Neutrophil (primary cell): ENCODE data around the gene ANKS1B.
A peak's percentile ranks its signal among the peaks of the same experiment; 100 is the strongest.

Source experiments
- H3K27ac ChIP-seq: fragments of 200-600 bp; sonication (generic); 2 replicates; pipeline ENCODE4 v1.5.1; 2016; ENCODE audit warnings: mild to moderate bottlenecking, moderate library complexity
- H3K27me3 ChIP-seq: fragments of 200-600 bp; sonication (generic); 2 replicates; pipeline ENCODE4 v1.6.0; 2016; ENCODE audit warnings: mild to moderate bottlenecking
- H3K36me3 ChIP-seq: fragments of 200-600 bp; sonication (generic); 2 replicates; pipeline ENCODE4 v1.5.1; 2017
- H3K4me1 ChIP-seq, 2 experiments: fragments of 200-600 bp in 1 of 2; sonication (generic) in 1 of 2; 1 replicate in 1 of 2; 2 replicates in 1 of 2; pipeline versions ENCODE4 v1.5.1 to v1.6.1; 2013 to 2016; ENCODE audit warnings: low read depth in 1 of 2, low read length in 1 of 2, mild to moderate bottlenecking in 1 of 2, moderate library complexity in 1 of 2; ENCODE audit not compliant: control insufficient read depth in 1 of 2, insufficient read depth in 1 of 2
- H3K4me3 ChIP-seq, 2 experiments: fragments of 200-600 bp in 1 of 2; sonication (generic) in 1 of 2; 1 replicate in 1 of 2; 2 replicates in 1 of 2; pipeline ENCODE4 v1.5.1; 2013 to 2016; ENCODE audit warnings: low read depth in 1 of 2, low read length in 1 of 2, mild to moderate bottlenecking in 1 of 2, moderate library complexity in 1 of 2
- H3K9me3 ChIP-seq: fragments of 200-600 bp; sonication (generic); 2 replicates; pipeline ENCODE4 v1.5.1; 2016
- TF ChIP-seq, protein P1 (sequence below): fragments of 200-600 bp; sonication (generic); IDR thresholded peaks from 2 replicates; pipeline ENCODE4 v1.5.1; 2016; ENCODE audit warnings: antibody characterized with exemption

The ANKS1B gene

GRCh38 chr12:98740751-98741150 lies 1244.0 kb downstream of the ANKS1B start:
- Histone ChIP-seq H3K27ac (no peak overlapping the region), H3K27me3 (peaks cover 62% of the 10 kb centered on the region), H3K9me3 (no peaks in the 10 kb centered on the region), H3K4me1 (peaks cover 4 to 5% of the 10 kb centered on the region in 2 experiments), H3K36me3 (peaks cover 23% of the 10 kb centered on the region), H3K4me3 (no peak overlapping the region)
- TF ChIP-seq, protein P1, sequence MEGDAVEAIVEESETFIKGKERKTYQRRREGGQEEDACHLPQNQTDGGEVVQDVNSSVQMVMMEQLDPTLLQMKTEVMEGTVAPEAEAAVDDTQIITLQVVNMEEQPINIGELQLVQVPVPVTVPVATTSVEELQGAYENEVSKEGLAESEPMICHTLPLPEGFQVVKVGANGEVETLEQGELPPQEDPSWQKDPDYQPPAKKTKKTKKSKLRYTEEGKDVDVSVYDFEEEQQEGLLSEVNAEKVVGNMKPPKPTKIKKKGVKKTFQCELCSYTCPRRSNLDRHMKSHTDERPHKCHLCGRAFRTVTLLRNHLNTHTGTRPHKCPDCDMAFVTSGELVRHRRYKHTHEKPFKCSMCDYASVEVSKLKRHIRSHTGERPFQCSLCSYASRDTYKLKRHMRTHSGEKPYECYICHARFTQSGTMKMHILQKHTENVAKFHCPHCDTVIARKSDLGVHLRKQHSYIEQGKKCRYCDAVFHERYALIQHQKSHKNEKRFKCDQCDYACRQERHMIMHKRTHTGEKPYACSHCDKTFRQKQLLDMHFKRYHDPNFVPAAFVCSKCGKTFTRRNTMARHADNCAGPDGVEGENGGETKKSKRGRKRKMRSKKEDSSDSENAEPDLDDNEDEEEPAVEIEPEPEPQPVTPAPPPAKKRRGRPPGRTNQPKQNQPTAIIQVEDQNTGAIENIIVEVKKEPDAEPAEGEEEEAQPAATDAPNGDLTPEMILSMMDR = no peak

DNA sequence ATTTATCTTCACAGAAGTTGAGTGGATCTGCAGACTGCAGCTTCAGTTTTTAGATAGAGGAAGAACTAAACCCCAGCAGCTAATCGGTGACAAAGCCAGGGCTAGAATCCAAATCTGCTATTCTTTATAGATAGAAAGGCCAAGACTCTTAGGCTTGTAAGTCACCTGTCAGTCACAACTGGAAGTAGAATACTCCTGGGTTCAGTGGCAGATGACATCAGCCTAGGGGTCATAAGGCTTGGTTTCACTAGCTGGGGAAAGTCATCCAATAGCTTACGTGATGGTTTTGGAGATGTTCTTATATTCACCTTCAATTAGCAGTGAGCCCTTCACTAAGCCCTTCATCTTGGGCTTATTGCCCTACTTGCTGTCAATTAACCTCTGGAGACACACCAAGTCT lies 1246.2 kb downstream of the ANKS1B start:
- TF ChIP-seq, protein P1 = no peak

DNA sequence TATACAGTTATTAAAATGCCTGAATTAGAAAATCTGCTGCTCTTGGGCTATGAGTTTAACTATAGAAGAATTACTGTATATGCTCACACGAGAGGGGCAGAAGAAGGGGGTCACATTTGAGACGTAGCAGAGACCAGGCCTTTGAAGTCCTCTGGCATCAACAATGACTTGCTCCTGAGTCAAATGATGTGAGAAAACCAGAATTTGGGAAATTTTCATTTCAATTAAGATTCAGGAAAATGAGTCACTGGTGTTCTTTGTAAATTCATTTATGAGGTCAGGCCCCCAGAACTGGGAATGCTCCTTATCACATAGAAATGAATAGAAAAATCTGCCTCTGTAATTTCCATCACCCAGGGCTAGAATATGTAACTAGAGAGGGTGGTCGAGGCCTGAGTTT lies 1246.7 kb downstream of the ANKS1B start:
- Histone ChIP-seq H3K27ac (no peak overlapping the region), H3K36me3 (peaks cover 50% of the 10 kb centered on the region), H3K4me3 (no peak overlapping the region), H3K9me3 (no peaks in the 10 kb centered on the region), H3K27me3 (peaks cover 35% of the 10 kb centered on the region), H3K4me1 (no peaks in the 10 kb centered on the region)
- TF ChIP-seq, protein P1 = no peak

More for the DNA sequence above, 1246.2 kb downstream of the ANKS1B start:
- Histone ChIP-seq H3K27me3 (peaks cover 40% of the 10 kb centered on the region), H3K9me3 (no peaks in the 10 kb centered on the region), H3K27ac (no peak overlapping the region), H3K4me3 (no peak overlapping the region), H3K4me1 (no peaks in the 10 kb centered on the region), H3K36me3 (peaks cover 45% of the 10 kb centered on the region)

- TF ChIP-seq, protein P1 = no peak
- peaks cover 28% of the 10 kb centered on the region for H3K27me3 ChIP-seq
- no peaks in the 10 kb centered on the region for H3K9me3 ChIP-seq
- peaks cover 57% of the 10 kb centered on the region for H3K36me3 ChIP-seq
- no peak overlapping the region for H3K4me3 ChIP-seq
- peak overlapping the region; percentile 30 for H3K27ac ChIP-seq
- no peaks in the 10 kb centered on the region for H3K4me1 ChIP-seq
Observed at GRCh38 chr12:98737322-98737712, 1247.4 kb downstream of the ANKS1B start.

- Histone ChIP-seq H3K27me3 (peaks cover 21% of the 10 kb centered on the region), H3K36me3 (peaks cover 64% of the 10 kb centered on the region), H3K4me3 (no peak overlapping the region), H3K4me1 (no peaks in the 10 kb centered on the region), H3K27ac (peak overlapping the region; percentile 30), H3K9me3 (no peaks in the 10 kb centered on the region)
- TF ChIP-seq, protein P1 = no peak
Observed at GRCh38 chr12:98736352-98737321, 1248.1 kb downstream of the ANKS1B start.
